Measurements from ENCODE around the gene COL19A1.

- no peak for TF ChIP-seq CCDC6 (CRISPR knock-in tag; IDR thresholded peaks at IDR 0.05)
- TF ChIP-seq MTF1 (CRISPR knock-in tag; IDR thresholded peaks at IDR 0.05): no peak
- no peak for TF ChIP-seq ZBTB49 (CRISPR knock-in tag; IDR thresholded peaks at IDR 0.05; ENCODE audit: borderline replicate concordance)
- TF ChIP-seq MAFK (conservative IDR thresholded peaks at IDR 0.05 in 1 of 2, IDR thresholded peaks at IDR 0.05 in 1 of 2; ENCODE audit: low read length in 2 of 2): no peak
- TF ChIP-seq CTCF (CRISPR knock-in tag; IDR thresholded peaks at IDR 0.05): no peak
- TF ChIP-seq HNRNPK (IDR thresholded peaks at IDR 0.05; ENCODE audit: low read depth, low read length, poor library complexity, severe bottlenecking): no peak
- no peak for TF ChIP-seq ZNF556 (CRISPR knock-in tag; IDR thresholded peaks at IDR 0.05; ENCODE audit: borderline replicate concordance)
- TF ChIP-seq KDM1A (CRISPR knock-in tag; IDR thresholded peaks at IDR 0.05): no peak
- TF ChIP-seq SMC3 (IDR thresholded peaks at IDR 0.05; ENCODE audit: low read length): no peak
- TF ChIP-seq CHD2 (IDR thresholded peaks at IDR 0.05; ENCODE audit: low read depth, low read length): no peak
- no peak for TF ChIP-seq NR2F6 (IDR thresholded peaks at IDR 0.05)
- TF ChIP-seq NR2F6 (CRISPR knock-in tag; IDR thresholded peaks at IDR 0.05): no peak
These were observed 92.6 kb downstream of the COL19A1 start for GRCh38 chr6:69958978-69959377.
